ENCODE measurements around the gene FBXO28. TPM values are rescaled to one million over a fixed set of nuclear protein-coding genes. Genes with fewer than 3 reads are reported as not detected.
A peak's percentile ranks its signal among the peaks of the same experiment; 100 is the strongest.

Gene FBXO28
- total RNA-seq, 1 donor from 2014 or later = 29.2 TPM

- no peak for TF ChIP-seq CTCF (conservative IDR thresholded peaks at IDR 0.05)
- DNase-seq (ENCODE audit: low read depth, low spot score) = no peak
- Mint-ChIP-seq H3K4me1 (peaks cover 9% of the 10 kb centered on the region), H3K27ac (ENCODE audit: unreplicated experiment) (no peak overlapping the region), H3K36me3 (ENCODE audit: low read depth) (no peaks in the 10 kb centered on the region), H3K4me3 (no peak overlapping the region), H3K27me3 (ENCODE audit: low read depth) (peaks cover 16% of the 10 kb centered on the region), H3K9me3 (peaks cover 8% of the 10 kb centered on the region)
Observed at GRCh38 chr1:224173523-224173922, 59.6 kb downstream of the FBXO28 start.

GRCh38 chr1:224175617-224176016 is 61.7 kb downstream of the FBXO28 start:
- no peaks in the 10 kb centered on the region for H3K36me3 Mint-ChIP-seq (ENCODE audit: low read depth)
- H3K9me3 Mint-ChIP-seq = peaks cover 5% of the 10 kb centered on the region
- H3K27me3 Mint-ChIP-seq (ENCODE audit: low read depth) = peaks cover 16% of the 10 kb centered on the region
- H3K27ac Mint-ChIP-seq (ENCODE audit: unreplicated experiment) = peak overlapping the region; percentile 57
- TF ChIP-seq CTCF (conservative IDR thresholded peaks at IDR 0.05) = no peak
- peaks cover 9% of the 10 kb centered on the region for H3K4me1 Mint-ChIP-seq
- H3K4me3 Mint-ChIP-seq = peak overlapping the region; percentile 68
- DNase-seq (ENCODE audit: low read depth, low spot score) = peak; percentile 46

- no peaks in the 10 kb centered on the region for H3K9me3 Mint-ChIP-seq
- TF ChIP-seq CTCF (conservative IDR thresholded peaks at IDR 0.05) = no peak
- no peaks in the 10 kb centered on the region for H3K36me3 Mint-ChIP-seq (ENCODE audit: low read depth)
- H3K27me3 Mint-ChIP-seq (ENCODE audit: low read depth) = peaks cover 8% of the 10 kb centered on the region
- no peak overlapping the region for H3K27ac Mint-ChIP-seq (ENCODE audit: unreplicated experiment)
- no peak for DNase-seq (ENCODE audit: low read depth, low spot score)
- H3K4me3 Mint-ChIP-seq = peak overlapping the region; percentile 65
- H3K4me1 Mint-ChIP-seq = peaks cover 12% of the 10 kb centered on the region
Observed at GRCh38 chr1:224177356-224177999, 63.6 kb downstream of the FBXO28 start.

GRCh38 chr1:224178894-224179293 is 65.0 kb downstream of the FBXO28 start:
- Mint-ChIP-seq H3K9me3 (no peaks in the 10 kb centered on the region), H3K4me1 (peaks cover 17% of the 10 kb centered on the region), H3K4me3 (peak overlapping the region; percentile 33), H3K36me3 (ENCODE audit: low read depth) (no peaks in the 10 kb centered on the region), H3K27me3 (ENCODE audit: low read depth) (peaks cover 5% of the 10 kb centered on the region), H3K27ac (ENCODE audit: unreplicated experiment) (no peak overlapping the region)
- no peak for DNase-seq (ENCODE audit: low read depth, low spot score)
- no peak for TF ChIP-seq CTCF (conservative IDR thresholded peaks at IDR 0.05)

- Mint-ChIP-seq H3K27me3 (ENCODE audit: low read depth) (no peaks in the 10 kb centered on the region), H3K4me3 (peak overlapping the region; percentile 52), H3K27ac (ENCODE audit: unreplicated experiment) (no peak overlapping the region), H3K4me1 (peaks cover 25% of the 10 kb centered on the region), H3K9me3 (no peaks in the 10 kb centered on the region), H3K36me3 (ENCODE audit: low read depth) (peaks cover 4% of the 10 kb centered on the region)
- TF ChIP-seq CTCF (conservative IDR thresholded peaks at IDR 0.05) = no peak
- no peak for DNase-seq (ENCODE audit: low read depth, low spot score)
Observed at GRCh38 chr1:224180783-224181452, 67.0 kb downstream of the FBXO28 start.
